Measurements from ENCODE around the gene AHNAK2. TPM values are rescaled to one million over a fixed set of nuclear protein-coding genes. Genes with fewer than 3 reads are reported as not detected.
"Not testable (repeated sequence)": the region's sequence is repeated elsewhere in the genome, so short reads cannot be mapped to it uniquely, and the experiment has no call there.

Gene AHNAK2
- total RNA-seq, 1 experiment from 2014 or later, result 223 TPM

- DNase-seq (ENCODE audit: low read depth, low spot score), result no peak
- intact Hi-C loops (cut with micrococcal nuclease; ENCODE audit: unreplicated experiment) (no loop called here), in situ Hi-C loops (cut with HindIII; ENCODE audit: low pct_unique_long_range_greater_than_20kb, low sequenced_read_pairs) (no loop called here)
- ATAC-seq, result no peak
- BruUV-seq (replicated peaks), result no TSS peak
- ChIA-PET POLR2A (no interaction called here), CTCF (no interaction called here)
- no peaks in the 10 kb centered on the region for H3K9me3 ChIP-seq (ENCODE audit: control insufficient read depth, insufficient read depth, low read depth, low read length)
- no peaks in the 10 kb centered on the region for H3K27me3 ChIP-seq (ENCODE audit: control insufficient read depth, insufficient read depth, low read length)
- TF ChIP-seq, protein P1, sequence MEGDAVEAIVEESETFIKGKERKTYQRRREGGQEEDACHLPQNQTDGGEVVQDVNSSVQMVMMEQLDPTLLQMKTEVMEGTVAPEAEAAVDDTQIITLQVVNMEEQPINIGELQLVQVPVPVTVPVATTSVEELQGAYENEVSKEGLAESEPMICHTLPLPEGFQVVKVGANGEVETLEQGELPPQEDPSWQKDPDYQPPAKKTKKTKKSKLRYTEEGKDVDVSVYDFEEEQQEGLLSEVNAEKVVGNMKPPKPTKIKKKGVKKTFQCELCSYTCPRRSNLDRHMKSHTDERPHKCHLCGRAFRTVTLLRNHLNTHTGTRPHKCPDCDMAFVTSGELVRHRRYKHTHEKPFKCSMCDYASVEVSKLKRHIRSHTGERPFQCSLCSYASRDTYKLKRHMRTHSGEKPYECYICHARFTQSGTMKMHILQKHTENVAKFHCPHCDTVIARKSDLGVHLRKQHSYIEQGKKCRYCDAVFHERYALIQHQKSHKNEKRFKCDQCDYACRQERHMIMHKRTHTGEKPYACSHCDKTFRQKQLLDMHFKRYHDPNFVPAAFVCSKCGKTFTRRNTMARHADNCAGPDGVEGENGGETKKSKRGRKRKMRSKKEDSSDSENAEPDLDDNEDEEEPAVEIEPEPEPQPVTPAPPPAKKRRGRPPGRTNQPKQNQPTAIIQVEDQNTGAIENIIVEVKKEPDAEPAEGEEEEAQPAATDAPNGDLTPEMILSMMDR (IDR thresholded peaks at IDR 0.05), result no peak
- TF ChIP-seq SIN3A (IDR thresholded peaks at IDR 0.05; ENCODE audit: borderline replicate concordance, insufficient read depth, low read depth, low read length) (no peak), POLR2AphosphoS5 (IDR thresholded peaks at IDR 0.05; ENCODE audit: low read depth, low read length) (no peak), TCF7L2 (IDR thresholded peaks at IDR 0.05; ENCODE audit: low read depth, low read length) (no peak)
- TF ChIP-seq, protein P2, sequence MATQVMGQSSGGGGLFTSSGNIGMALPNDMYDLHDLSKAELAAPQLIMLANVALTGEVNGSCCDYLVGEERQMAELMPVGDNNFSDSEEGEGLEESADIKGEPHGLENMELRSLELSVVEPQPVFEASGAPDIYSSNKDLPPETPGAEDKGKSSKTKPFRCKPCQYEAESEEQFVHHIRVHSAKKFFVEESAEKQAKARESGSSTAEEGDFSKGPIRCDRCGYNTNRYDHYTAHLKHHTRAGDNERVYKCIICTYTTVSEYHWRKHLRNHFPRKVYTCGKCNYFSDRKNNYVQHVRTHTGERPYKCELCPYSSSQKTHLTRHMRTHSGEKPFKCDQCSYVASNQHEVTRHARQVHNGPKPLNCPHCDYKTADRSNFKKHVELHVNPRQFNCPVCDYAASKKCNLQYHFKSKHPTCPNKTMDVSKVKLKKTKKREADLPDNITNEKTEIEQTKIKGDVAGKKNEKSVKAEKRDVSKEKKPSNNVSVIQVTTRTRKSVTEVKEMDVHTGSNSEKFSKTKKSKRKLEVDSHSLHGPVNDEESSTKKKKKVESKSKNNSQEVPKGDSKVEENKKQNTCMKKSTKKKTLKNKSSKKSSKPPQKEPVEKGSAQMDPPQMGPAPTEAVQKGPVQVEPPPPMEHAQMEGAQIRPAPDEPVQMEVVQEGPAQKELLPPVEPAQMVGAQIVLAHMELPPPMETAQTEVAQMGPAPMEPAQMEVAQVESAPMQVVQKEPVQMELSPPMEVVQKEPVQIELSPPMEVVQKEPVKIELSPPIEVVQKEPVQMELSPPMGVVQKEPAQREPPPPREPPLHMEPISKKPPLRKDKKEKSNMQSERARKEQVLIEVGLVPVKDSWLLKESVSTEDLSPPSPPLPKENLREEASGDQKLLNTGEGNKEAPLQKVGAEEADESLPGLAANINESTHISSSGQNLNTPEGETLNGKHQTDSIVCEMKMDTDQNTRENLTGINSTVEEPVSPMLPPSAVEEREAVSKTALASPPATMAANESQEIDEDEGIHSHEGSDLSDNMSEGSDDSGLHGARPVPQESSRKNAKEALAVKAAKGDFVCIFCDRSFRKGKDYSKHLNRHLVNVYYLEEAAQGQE (IDR thresholded peaks at IDR 0.05; ENCODE audit: insufficient read depth in 1 of 2, low read depth in 2 of 2, low read length in 1 of 2), result no peak
- H3K36me3 ChIP-seq (ENCODE audit: control insufficient read depth, insufficient read depth, low read length), result no peaks in the 10 kb centered on the region
- no peak overlapping the region for H3K4me3 ChIP-seq (ENCODE audit: low read depth in 2 of 2, low read length in 2 of 2)
- no peak overlapping the region for H3K27ac ChIP-seq (ENCODE audit: low read length)
- peaks cover 3% of the 10 kb centered on the region for H3K4me1 ChIP-seq (ENCODE audit: control insufficient read depth, insufficient read depth, low read length)
Observed at GRCh38 chr14:104891664-104892530, 86.3 kb downstream of the AHNAK2 start.

DNA sequence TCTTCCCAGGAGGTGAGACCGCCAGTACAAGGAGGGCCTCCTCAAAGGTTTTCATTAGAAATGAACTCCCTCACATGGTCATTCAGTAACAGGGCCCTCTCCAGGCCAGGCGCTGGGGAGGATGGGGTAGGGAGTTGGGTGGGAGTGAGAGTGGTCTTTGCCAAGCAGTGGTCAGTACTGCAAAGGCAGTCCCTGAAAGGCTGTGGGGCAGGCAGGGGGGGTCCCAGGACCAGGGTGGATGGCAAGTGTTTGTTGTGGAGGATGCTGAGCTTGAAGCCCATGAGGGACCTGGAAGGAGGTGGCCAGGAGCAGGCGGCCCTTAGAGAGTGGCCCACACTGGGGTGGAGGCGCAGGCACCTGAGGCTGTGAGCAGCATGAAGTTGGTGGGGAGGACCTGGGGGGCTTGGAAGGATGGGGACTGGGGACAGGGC lies 87.0 kb downstream of the AHNAK2 start:
- H3K27me3 ChIP-seq (ENCODE audit: control insufficient read depth, insufficient read depth, low read length), result no peaks in the 10 kb centered on the region
- no peaks in the 10 kb centered on the region for H3K9me3 ChIP-seq (ENCODE audit: control insufficient read depth, insufficient read depth, low read depth, low read length)
- ChIA-PET CTCF (no interaction called here), POLR2A (no interaction called here)
- BruUV-seq (replicated peaks), result no TSS peak
- in situ Hi-C loops (cut with HindIII; ENCODE audit: low pct_unique_long_range_greater_than_20kb, low sequenced_read_pairs), result no loop called here
- H3K27ac ChIP-seq (ENCODE audit: low read length), result no peak overlapping the region
- intact Hi-C loops (cut with micrococcal nuclease; ENCODE audit: unreplicated experiment), result no loop called here
- DNase-seq (ENCODE audit: low read depth, low spot score) (no peak), ATAC-seq (no peak)
- H3K4me3 ChIP-seq (ENCODE audit: low read depth in 2 of 2, low read length in 2 of 2), result no peak overlapping the region
- no peaks in the 10 kb centered on the region for H3K36me3 ChIP-seq (ENCODE audit: control insufficient read depth, insufficient read depth, low read length)
- no peak for TF ChIP-seq SIN3A (IDR thresholded peaks at IDR 0.05; ENCODE audit: borderline replicate concordance, insufficient read depth, low read depth, low read length)
- TF ChIP-seq TCF7L2 (IDR thresholded peaks at IDR 0.05; ENCODE audit: low read depth, low read length), result no peak
- TF ChIP-seq, protein P2 (IDR thresholded peaks at IDR 0.05; ENCODE audit: insufficient read depth in 1 of 2, low read depth in 2 of 2, low read length in 1 of 2), result no peak
- no peak for TF ChIP-seq POLR2AphosphoS5 (IDR thresholded peaks at IDR 0.05; ENCODE audit: low read depth, low read length)
- TF ChIP-seq, protein P1 (IDR thresholded peaks at IDR 0.05), result no peak
- H3K4me1 ChIP-seq (ENCODE audit: control insufficient read depth, insufficient read depth, low read length), result no peaks in the 10 kb centered on the region; the same call in 1 of the 2 replicates

DNA sequence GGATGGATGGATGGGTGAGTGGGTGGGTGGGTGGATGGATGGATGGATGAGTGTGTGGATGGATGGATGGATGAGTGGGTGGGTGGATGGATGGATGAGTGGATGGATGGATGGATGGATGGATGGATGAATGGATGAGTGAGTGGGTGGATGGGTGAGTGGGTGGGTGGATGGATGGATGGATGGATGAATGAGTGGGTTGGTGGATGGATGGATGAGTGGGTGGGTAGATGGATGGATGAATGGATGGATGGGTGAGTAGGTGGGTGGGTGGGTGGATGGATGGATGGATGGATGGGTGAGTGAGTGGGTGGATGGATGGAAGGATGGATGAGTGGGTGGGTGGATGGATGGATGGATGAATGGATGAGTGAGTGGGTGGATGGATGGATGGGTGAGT lies 87.9 kb downstream of the AHNAK2 start:
- H3K4me1 ChIP-seq (ENCODE audit: control insufficient read depth, insufficient read depth, low read length); BruUV-seq (replicated peaks); DNase-seq (ENCODE audit: low read depth, low spot score); H3K4me3 ChIP-seq (ENCODE audit: low read depth in 2 of 2, low read length in 2 of 2); H3K36me3 ChIP-seq (ENCODE audit: control insufficient read depth, insufficient read depth, low read length); POLR2A ChIA-PET; H3K27ac ChIP-seq (ENCODE audit: low read length); ATAC-seq; H3K9me3 ChIP-seq (ENCODE audit: control insufficient read depth, insufficient read depth, low read depth, low read length); intact Hi-C loops (cut with micrococcal nuclease; ENCODE audit: unreplicated experiment); CTCF ChIA-PET; in situ Hi-C loops (cut with HindIII; ENCODE audit: low pct_unique_long_range_greater_than_20kb, low sequenced_read_pairs); H3K27me3 ChIP-seq (ENCODE audit: control insufficient read depth, insufficient read depth, low read length): not testable (repeated sequence)
